K562 (cell line): Measurements from ENCODE around the gene PSMA7. TPM values are rescaled to one million over a fixed set of nuclear protein-coding genes. Genes with fewer than 3 reads are reported as not detected.

ENCODE experiments used
- ATAC-seq: fragments of 200-7000 bp; cut with Tn5 transposase; 3 replicates; pipeline ENCODE4 v1.9.1; 2020; ENCODE audit warnings: moderate library complexity
- BruUV-seq: library from RNA; stranded (reverse); fragments of 400-500 nt; replicated peaks from 2 replicates; lab custom pipeline; 2021; lab: Mats Ljungman, UMichigan
- CTCF ChIA-PET: fragments of 300-600 bp; formaldehyde crosslinking; extraction: SDS; loops from one replicate; lab custom pipeline; 2021; ENCODE audit warnings: low intra/inter-chr PET ratio; lab: Yijun Ruan, JAX
- POLR2A ChIA-PET: fragments of 300-600, 350-650 bp; sonication (Branson Sonifier 250); formaldehyde crosslinking; extraction: SDS; loops from one replicate; lab custom pipeline; 2021; ENCODE audit warnings: antibody characterized with exemption, inconsistent platforms; lab: Yijun Ruan, JAX
- DNase-seq, 4 experiments: peaks; one replicate each; pipeline versions ENCODE4 v3.0.0 to v3.0.0-alpha.2; 2011 to 2018; ENCODE audit warnings: low spot score in 3 of 4, mixed read lengths in 3 of 4; ENCODE audit errors: extremely low read depth in 1 of 4
- FAIRE-seq: peaks from 2 replicates; lab custom pipeline; 2011; peaks lifted over from hg19 to GRCh38; lab: Jason Lieb, UNC
- H2AFZ ChIP-seq: 2 replicates; pipeline ENCODE4 v1.6.0; 2011; ENCODE audit warnings: low read depth, low read length, control low read depth, inconsistent platforms
- H3K27ac ChIP-seq: fragments of 200-600 bp; 3 replicates; pipeline ENCODE4 v1.8.0; 2011; ENCODE audit warnings: low read depth, mild to moderate bottlenecking, control low read depth, inconsistent platforms, low read length, moderate library complexity, mixed read lengths; ENCODE audit errors: extremely low read depth
- H3K27me3 ChIP-seq, 2 experiments: fragments of 300-600 bp in 1 of 2; 2 replicates in 1 of 2; 3 replicates in 1 of 2; pipeline versions ENCODE4 v1.6.0 to v1.8.0; 2011; ENCODE audit warnings: inconsistent platforms in 2 of 2, low read length in 2 of 2, mild to moderate bottlenecking in 1 of 2, mixed read lengths in 1 of 2, moderate library complexity in 1 of 2; ENCODE audit not compliant: control insufficient read depth in 2 of 2, insufficient read depth in 2 of 2
- H3K36me3 ChIP-seq: fragments of 300-600 bp; 3 replicates; pipeline ENCODE4 v1.8.0; 2011; ENCODE audit warnings: mild to moderate bottlenecking, low read length, inconsistent platforms; ENCODE audit not compliant: control insufficient read depth, insufficient read depth
- H3K4me1 ChIP-seq, 2 experiments: fragments of 200-600 bp in 1 of 2; replicated peaks in 1 of 2; 2 replicates in 1 of 2; 3 replicates in 1 of 2; pipeline versions ENCODE4 v1.5.1 to v1.8.0; 2011; ENCODE audit warnings: inconsistent platforms in 2 of 2, low read length in 2 of 2, mild to moderate bottlenecking in 1 of 2, mixed read lengths in 1 of 2, moderate library complexity in 1 of 2; ENCODE audit not compliant: control insufficient read depth in 2 of 2, insufficient read depth in 2 of 2
- H3K4me2 ChIP-seq: 2 replicates; pipeline ENCODE4 v1.6.1; 2011; ENCODE audit warnings: low read length, control low read depth, inconsistent platforms, mixed read lengths; ENCODE audit not compliant: insufficient read depth
- H3K4me3 ChIP-seq: fragments of 200-600 bp; sonication (generic), shearing (Covaris generic); 2 replicates; pipeline ENCODE4 v1.5.1; 2016; ENCODE audit warnings: control low read depth, inconsistent platforms
- H3K79me2 ChIP-seq: fragments of 200-600 bp; 3 replicates; pipeline ENCODE4 v1.8.0; 2011; ENCODE audit warnings: low read length, inconsistent platforms; ENCODE audit not compliant: control insufficient read depth, insufficient read depth
- H3K9ac ChIP-seq, 2 experiments: 2 replicates each; pipeline versions ENCODE4 v1.6.0 to v1.6.1; 2011; ENCODE audit warnings: low read depth in 2 of 2, low read length in 2 of 2, control low read depth in 1 of 2, inconsistent platforms in 1 of 2, mild to moderate bottlenecking in 1 of 2, mixed read lengths in 1 of 2; ENCODE audit not compliant: insufficient read depth in 1 of 2
- H3K9me1 ChIP-seq: one replicate; pipeline ENCODE4 v1.6.0; 2011; ENCODE audit warnings: inconsistent platforms, mild to moderate bottlenecking, low read length, moderate library complexity; ENCODE audit not compliant: control insufficient read depth, insufficient read depth
- H3K9me3 ChIP-seq: replicated peaks from 2 replicates; pipeline ENCODE4 v1.5.1; 2011; ENCODE audit warnings: low read depth, low read length, inconsistent platforms; ENCODE audit not compliant: control insufficient read depth, insufficient read depth
- H4K20me1 ChIP-seq: replicated peaks from 2 replicates; pipeline ENCODE4 v1.6.1; 2011; ENCODE audit warnings: low read length, inconsistent platforms, mixed read lengths; ENCODE audit not compliant: control insufficient read depth, insufficient read depth
- BDP1 ChIP-seq: IDR thresholded peaks from 3 replicates; pipeline ENCODE4 v1.6.1; 2011; ENCODE audit not compliant: insufficient read length, insufficient read depth
- CREBBP ChIP-seq: IDR thresholded peaks from one replicate; pipeline ENCODE4 v1.6.1; 2012; ENCODE audit warnings: low read depth, mild to moderate bottlenecking, control low read depth, inconsistent platforms, low read length
- CTCF ChIP-seq, 3 experiments: IDR thresholded peaks in 2 of 3; conservative IDR thresholded peaks in 1 of 3; 2 replicates each; pipeline ENCODE4 v1.5.1; 2011 to 2012; ENCODE audit warnings: low read length in 3 of 3, mild to moderate bottlenecking in 3 of 3, control low read depth in 2 of 3, improper control_type of control experiment in 1 of 3, inconsistent platforms in 1 of 3, low read depth in 1 of 3, mixed read lengths in 1 of 3, moderate library complexity in 1 of 3; ENCODE audit not compliant: insufficient read depth in 2 of 3
- DNMT1 ChIP-seq: fragments of 450-650 bp; IDR thresholded peaks from 2 replicates; pipeline ENCODE4 v1.6.1; 2016; ENCODE audit warnings: antibody characterized with exemption, mild to moderate bottlenecking
- HES1 ChIP-seq: fragments of 450-650 bp; IDR thresholded peaks from 2 replicates; pipeline ENCODE4 v1.6.1; 2016; ENCODE audit warnings: low read depth, mild to moderate bottlenecking, moderate library complexity
- MECOM ChIP-seq: fragments of 250-450 bp; sonication (Bioruptor Pico); IDR thresholded peaks from 2 replicates; pipeline ENCODE4 v1.8.0; 2022; ENCODE audit warnings: inconsistent platforms
- MXD1 ChIP-seq: fragments of 250-450 bp; sonication (Bioruptor Pico); IDR thresholded peaks from 2 replicates; pipeline ENCODE4 v1.8.0; 2021; ENCODE audit warnings: borderline replicate concordance, mild to moderate bottlenecking, moderate library complexity; ENCODE audit not compliant: poor library complexity, severe bottlenecking
- MYC ChIP-seq, 2 experiments: fragments of 250-450 bp in 1 of 2; sonication (Bioruptor Pico) in 1 of 2; IDR thresholded peaks; 2 replicates each; pipeline versions ENCODE4 v1.5.1 to v1.6.1; 2012 to 2021; ENCODE audit warnings: low read depth in 2 of 2, borderline replicate concordance in 1 of 2, improper control_type of control experiment in 1 of 2, low read length in 1 of 2, mild to moderate bottlenecking in 1 of 2, moderate library complexity in 1 of 2
- NCOA1 ChIP-seq: fragments of 450-650 bp; IDR thresholded peaks from 2 replicates; pipeline ENCODE4 v1.6.1; 2016; ENCODE audit warnings: low read depth
- RFX1 ChIP-seq: fragments of 450-650 bp; IDR thresholded peaks from 2 replicates; pipeline ENCODE4 v1.6.1; 2016; ENCODE audit warnings: mild to moderate bottlenecking, moderate library complexity
- SMARCA5 ChIP-seq: fragments of 450-650 bp; IDR thresholded peaks from 2 replicates; pipeline ENCODE4 v1.6.1; 2016
- YBX1 ChIP-seq: fragments of 450-650 bp; IDR thresholded peaks from 2 replicates; pipeline ENCODE4 v1.7.1; 2016; ENCODE audit warnings: mild to moderate bottlenecking
- YY1 ChIP-seq, 3 experiments: IDR thresholded peaks; 2 replicates each; pipeline ENCODE4 v1.6.1; 2011; ENCODE audit warnings: low read length in 2 of 3, mild to moderate bottlenecking in 2 of 3, moderate library complexity in 2 of 3, borderline replicate concordance in 1 of 3, control low read depth in 1 of 3, low read depth in 1 of 3; ENCODE audit not compliant: insufficient read depth in 3 of 3, insufficient replicate concordance in 2 of 3, control insufficient read depth in 1 of 3, insufficient read length in 1 of 3; ENCODE audit errors: extremely low read depth in 1 of 3
- ZC3H11A ChIP-seq: IDR thresholded peaks from 2 replicates; pipeline ENCODE4 v1.6.1; 2012; ENCODE audit warnings: low read depth, low read length, improper control_type of control experiment
- ZNF431 ChIP-seq: sonication (generic); formaldehyde crosslinking; IDR thresholded peaks from 2 replicates; pipeline ENCODE4 v1.8.0; 2022; ENCODE audit warnings: mild to moderate bottlenecking, missing genetic modification reagents
- ZNF512 ChIP-seq: IDR thresholded peaks from 2 replicates; pipeline ENCODE4 v1.6.1; 2016; ENCODE audit warnings: missing genetic modification characterization, missing compliant biosample characterization
- WGBS: fragments of 100-300 bp; shearing (Covaris generic); methylation state at CpG from one replicate; pipeline ENCODE4 v1.1.6; 2016; ENCODE audit warnings: low coverage, mixed read lengths; ENCODE audit not compliant: insufficient coverage; ENCODE audit errors: missing lambda C conversion rate; 5-methylcytosine and 5-hydroxymethylcytosine counted together
- in situ Hi-C: fragments of 300-500 bp; cut with MboI; formaldehyde crosslinking; loops from 4 replicates; pipeline ENCODE4 v1.15.0; 2018; ENCODE audit warnings: inconsistent platforms, mixed read lengths
- intact Hi-C: fragments of 100-400 bp; cut with micrococcal nuclease; formaldehyde crosslinking; loops from 2 replicates; pipeline ENCODE4 v1.14.2; 2022
- polyA plus RNA-seq, 8 experiments: library from polyadenylated mRNA; depleted of rRNA in 4 of 8; stranded (reverse) in 5 of 8; unstranded in 3 of 8; fragments of >200 nt; fragmentation: Nextera tagmentation in 2 of 8; fragmentation: Illumina TruSeq in 1 of 8; extraction: Ambion mirVana in 2 of 8; extraction: Trizol in 1 of 8; gene quantifications; 2 replicates each; pipeline versions ENCODE4 v1.2.1 to v1.2.3, GENCODE V29; 2011 to 2014; ENCODE audit warnings: inconsistent platforms in 1 of 8, missing spikeins in 1 of 8
- total RNA-seq, 7 experiments: library from RNA; depleted of rRNA in 6 of 7; stranded (reverse); fragments of >200 nt in 6 of 7; fragmentation: Illumina TruSeq in 2 of 7; extraction: Trizol in 2 of 7; gene quantifications; 2 replicates each; pipeline versions ENCODE4 v1.2.1 to v1.2.3, GENCODE V29; 2011 to 2021; ENCODE audit warnings: low replicate concordance in 1 of 7

The PSMA7 gene
- total and polyA plus RNA-seq, 9 of the 15 experiments (the other 6 are each of a cell fraction or from before 2014, with no cell fraction given) = 257 to 510 (median 393) TPM

GRCh38 chr20:62088258-62089127, 54.7 kb downstream of the PSMA7 start:
- ATAC-seq (peak; percentile 82), DNase-seq (peak; percentile 61 to 73 (median 70)), FAIRE-seq (peak; percentile 91)
- in situ Hi-C loops = no loop called here
- H3K79me2 ChIP-seq = no peaks in the 10 kb centered on the region
- intact Hi-C loops = no loop called here
- H3K27me3 ChIP-seq = peaks cover 37 to 65% of the 10 kb centered on the region in 2 experiments
- H3K4me3 ChIP-seq = no peak overlapping the region
- H3K4me1 ChIP-seq = peaks cover 3 to 7% of the 10 kb centered on the region in 2 experiments; a peak in 4 of 5 replicates
- no TSS peak for BruUV-seq
- H3K27ac ChIP-seq = no peak overlapping the region; the same call in 2 of the 3 replicates
- 10% methylated on average over 15 of the region's 15 CpGs for WGBS
- no peaks in the 10 kb centered on the region for H3K9me3 ChIP-seq
- H3K4me2 ChIP-seq = peak overlapping the region; percentile 71
- H3K9ac ChIP-seq = no peak overlapping the region
- no peaks in the 10 kb centered on the region for H3K9me1 ChIP-seq
- POLR2A ChIA-PET = interaction anchor here (1.2 to 2.8 kb wide), 2 partner anchors 22 to 53 kb away, joined by 3 to 14 read pairs; partner anchors contain the start of gene TAF4
- no peak overlapping the region for H2AFZ ChIP-seq
- CTCF ChIA-PET = no interaction called here
- H3K36me3 ChIP-seq = no peaks in the 10 kb centered on the region
- no peaks in the 10 kb centered on the region for H4K20me1 ChIP-seq
- TF ChIP-seq SMARCA5 (0 out of 2 replicates have a peak, but pooled peaks have one; percentile 56), MXD1 (CRISPR knock-in tag) (no peak), DNMT1 (no peak), YBX1 (no peak), ZC3H11A (no peak), RFX1 (no peak), CREBBP (no peak), MECOM (CRISPR knock-in tag) (no peak), ZNF512 (tag) (no peak), BDP1 (no peak), CTCF (IDR thresholded peaks at IDR 0.05 in 2 of 3, conservative IDR thresholded peaks at IDR 0.05 in 1 of 3; ENCODE audit: insufficient read depth in 2 of 3, low read depth in 1 of 3, low read length in 3 of 3) (no peak), HES1 (no peak), NCOA1 (peak; percentile 93), YY1 (IDR thresholded peaks at IDR 0.05; ENCODE audit: borderline replicate concordance in 1 of 3, control insufficient read depth in 1 of 3, extremely low read depth in 1 of 3, insufficient read depth in 3 of 3, insufficient read length in 1 of 3, insufficient replicate concordance in 2 of 3, low read depth in 1 of 3, low read length in 2 of 3) (no peak), ZNF431 (CRISPR knock-in tag) (no peak), MYC (IDR thresholded peaks at IDR 0.05; ENCODE audit: low read depth, low read length) (no peak), MYC (CRISPR knock-in tag; IDR thresholded peaks at IDR 0.05; ENCODE audit: borderline replicate concordance, low read depth) (no peak)
